ENCODE measurements around the gene GRPR.
A peak's percentile ranks its signal among the peaks of the same experiment; 100 is the strongest.
"Not testable (repeated sequence)": the region's sequence is repeated elsewhere in the genome, so short reads cannot be mapped to it uniquely, and the experiment has no call there.

Gene GRPR

GRCh38 chrX:16177260-16177659, 53.9 kb downstream of the GRPR start:
- no peaks in the 10 kb centered on the region for H3K36me3 ChIP-seq (ENCODE audit: control insufficient read depth in 1 of 2, insufficient read depth in 2 of 2, low read depth in 1 of 2, low read length in 2 of 2)
- no peak overlapping the region for H3K4me3 ChIP-seq (ENCODE audit: insufficient read depth in 1 of 2, low read depth in 1 of 2, low read length in 2 of 2)
- no peak overlapping the region for H2BK15ac ChIP-seq (ENCODE audit: low read depth, poor library complexity, severe bottlenecking)
- H3K79me1 ChIP-seq (replicated peaks; ENCODE audit: low read length, poor library complexity, severe bottlenecking) = no peaks in the 10 kb centered on the region
- H4K8ac ChIP-seq (ENCODE audit: low read length) = no peak overlapping the region
- no peak overlapping the region for H3K4me2 ChIP-seq (ENCODE audit: low read length, poor library complexity, severe bottlenecking)
- H3K14ac ChIP-seq (ENCODE audit: low read length in 2 of 2) = no peak overlapping the region
- peaks cover 0 to 10% of the 10 kb centered on the region in 2 experiments for H3K27me3 ChIP-seq (ENCODE audit: control insufficient read depth in 1 of 2, insufficient read depth in 1 of 2, low read length in 2 of 2)
- H3K9ac ChIP-seq (ENCODE audit: low read length) = no peak overlapping the region
- H4K91ac ChIP-seq (ENCODE audit: low read length) = no peak overlapping the region
- no peak overlapping the region for H3K4ac ChIP-seq (ENCODE audit: low read depth in 1 of 2, low read length in 2 of 2)
- H2BK12ac ChIP-seq (ENCODE audit: low read length in 2 of 2) = no peak overlapping the region
- 89% methylated on average over 1 of the region's 2 CpGs for WGBS
- H2BK120ac ChIP-seq (ENCODE audit: low read depth, low read length) = no peak overlapping the region
- H3K18ac ChIP-seq (ENCODE audit: low read depth in 1 of 2, low read length in 2 of 2) = no peak overlapping the region
- no peaks in the 10 kb centered on the region for H3K4me1 ChIP-seq (ENCODE audit: control insufficient read depth, insufficient read depth, low read depth, low read length)
- no peak overlapping the region for H2BK5ac ChIP-seq (ENCODE audit: low read depth, low read length, poor library complexity, severe bottlenecking)
- H3K27ac ChIP-seq (ENCODE audit: low read length, poor library complexity, severe bottlenecking) = no peak overlapping the region
- H3K9me3 ChIP-seq (ENCODE audit: control insufficient read depth, low read length) = no peaks in the 10 kb centered on the region
- DNase-seq = no peak
- H2AK5ac ChIP-seq (ENCODE audit: low read length, severe bottlenecking) = no peak overlapping the region
- H2AFZ ChIP-seq (ENCODE audit: low read depth, low read length) = no peak overlapping the region
- no peak overlapping the region for H3K23ac ChIP-seq (ENCODE audit: low read length in 2 of 2)

GRCh38 chrX:16183843-16184242, 60.5 kb downstream of the GRPR start:
- not testable (repeated sequence) for H4K91ac ChIP-seq (ENCODE audit: low read length); H3K36me3 ChIP-seq (ENCODE audit: control insufficient read depth in 1 of 2, insufficient read depth in 2 of 2, low read depth in 1 of 2, low read length in 2 of 2); H2BK15ac ChIP-seq (ENCODE audit: low read depth, poor library complexity, severe bottlenecking); H3K23ac ChIP-seq (ENCODE audit: low read length in 2 of 2); H4K8ac ChIP-seq (ENCODE audit: low read length); H2BK120ac ChIP-seq (ENCODE audit: low read depth, low read length); H2BK12ac ChIP-seq (ENCODE audit: low read length in 2 of 2); H3K4me1 ChIP-seq (ENCODE audit: control insufficient read depth, insufficient read depth, low read depth, low read length); H3K18ac ChIP-seq (ENCODE audit: low read depth in 1 of 2, low read length in 2 of 2); H3K9ac ChIP-seq (ENCODE audit: low read length); H3K9me3 ChIP-seq (ENCODE audit: control insufficient read depth, low read length); H3K27me3 ChIP-seq (ENCODE audit: control insufficient read depth in 1 of 2, insufficient read depth in 1 of 2, low read length in 2 of 2); H3K4ac ChIP-seq (ENCODE audit: low read depth in 1 of 2, low read length in 2 of 2); H3K79me1 ChIP-seq (replicated peaks; ENCODE audit: low read length, poor library complexity, severe bottlenecking); H2AK5ac ChIP-seq (ENCODE audit: low read length, severe bottlenecking); DNase-seq; H2BK5ac ChIP-seq (ENCODE audit: low read depth, low read length, poor library complexity, severe bottlenecking); H3K4me3 ChIP-seq (ENCODE audit: insufficient read depth in 1 of 2, low read depth in 1 of 2, low read length in 2 of 2); H3K14ac ChIP-seq (ENCODE audit: low read length in 2 of 2); H2AFZ ChIP-seq (ENCODE audit: low read depth, low read length); H3K27ac ChIP-seq (ENCODE audit: low read length, poor library complexity, severe bottlenecking); H3K4me2 ChIP-seq (ENCODE audit: low read length, poor library complexity, severe bottlenecking)
- WGBS = 69% methylated on average over 10 of the region's 10 CpGs

GRCh38 chrX:16185725-16186136, 62.4 kb downstream of the GRPR start:
- no peaks in the 10 kb centered on the region for H3K9me3 ChIP-seq (ENCODE audit: control insufficient read depth, low read length)
- WGBS = 0% methylated on average over 2 of the region's 2 CpGs
- peak; percentile 81 for DNase-seq

GRCh38 chrX:16186380-16187007, 63.1 kb downstream of the GRPR start:
- Histone ChIP-seq H3K23ac (ENCODE audit: low read length in 2 of 2) (no peak overlapping the region), H3K4me3 (ENCODE audit: insufficient read depth in 1 of 2, low read depth in 1 of 2, low read length in 2 of 2) (no peak overlapping the region), H3K27me3 (ENCODE audit: control insufficient read depth in 1 of 2, insufficient read depth in 1 of 2, low read length in 2 of 2) (no peaks in the 10 kb centered on the region), H2AK5ac (ENCODE audit: low read length, severe bottlenecking) (no peak overlapping the region), H3K4ac (ENCODE audit: low read depth in 1 of 2, low read length in 2 of 2) (no peak overlapping the region), H3K79me1 (replicated peaks; ENCODE audit: low read length, poor library complexity, severe bottlenecking) (no peaks in the 10 kb centered on the region), H2BK5ac (ENCODE audit: low read depth, low read length, poor library complexity, severe bottlenecking) (no peak overlapping the region), H2AFZ (ENCODE audit: low read depth, low read length) (no peak overlapping the region), H2BK15ac (ENCODE audit: low read depth, poor library complexity, severe bottlenecking) (no peak overlapping the region), H2BK12ac (ENCODE audit: low read length in 2 of 2) (no peak overlapping the region), H3K18ac (ENCODE audit: low read depth in 1 of 2, low read length in 2 of 2) (no peak overlapping the region), H3K9me3 (ENCODE audit: control insufficient read depth, low read length) (no peaks in the 10 kb centered on the region), H3K27ac (ENCODE audit: low read length, poor library complexity, severe bottlenecking) (no peak overlapping the region), H2BK120ac (ENCODE audit: low read depth, low read length) (no peak overlapping the region), H4K8ac (ENCODE audit: low read length) (no peak overlapping the region), H3K14ac (ENCODE audit: low read length in 2 of 2) (no peak overlapping the region), H4K91ac (ENCODE audit: low read length) (no peak overlapping the region), H3K9ac (ENCODE audit: low read length) (no peak overlapping the region), H3K4me2 (ENCODE audit: low read length, poor library complexity, severe bottlenecking) (no peak overlapping the region), H3K36me3 (ENCODE audit: control insufficient read depth in 1 of 2, insufficient read depth in 2 of 2, low read depth in 1 of 2, low read length in 2 of 2) (no peaks in the 10 kb centered on the region), H3K4me1 (ENCODE audit: control insufficient read depth, insufficient read depth, low read depth, low read length) (no peaks in the 10 kb centered on the region)
- whole genome bisulfite sequencing = 52% methylated on average over 3 of the region's 3 CpGs
- peak; percentile 3 for DNase-seq

More at GRCh38 chrX:16185725-16186136, 62.4 kb downstream of the GRPR start:
- Histone ChIP-seq H2AFZ (ENCODE audit: low read depth, low read length) (no peak overlapping the region), H3K27ac (ENCODE audit: low read length, poor library complexity, severe bottlenecking) (peak overlapping the region; percentile 69), H3K27me3 (ENCODE audit: control insufficient read depth in 1 of 2, insufficient read depth in 1 of 2, low read length in 2 of 2) (no peaks in the 10 kb centered on the region), H3K4me2 (ENCODE audit: low read length, poor library complexity, severe bottlenecking) (peak overlapping the region; percentile 16), H3K9ac (ENCODE audit: low read length) (no peak overlapping the region), H2BK15ac (ENCODE audit: low read depth, poor library complexity, severe bottlenecking) (no peak overlapping the region), H2AK5ac (ENCODE audit: low read length, severe bottlenecking) (no peak overlapping the region), H3K4me3 (ENCODE audit: insufficient read depth in 1 of 2, low read depth in 1 of 2, low read length in 2 of 2) (no peak overlapping the region), H3K14ac (ENCODE audit: low read length in 2 of 2) (no peak overlapping the region), H2BK12ac (ENCODE audit: low read length in 2 of 2) (peak overlapping the region in 1 of 2 experiments; percentile 2), H3K18ac (ENCODE audit: low read depth in 1 of 2, low read length in 2 of 2) (no peak overlapping the region), H2BK120ac (ENCODE audit: low read depth, low read length) (no peak overlapping the region), H3K23ac (ENCODE audit: low read length in 2 of 2) (no peak overlapping the region), H2BK5ac (ENCODE audit: low read depth, low read length, poor library complexity, severe bottlenecking) (no peak overlapping the region), H3K4ac (ENCODE audit: low read depth in 1 of 2, low read length in 2 of 2) (no peak overlapping the region), H3K36me3 (ENCODE audit: control insufficient read depth in 1 of 2, insufficient read depth in 2 of 2, low read depth in 1 of 2, low read length in 2 of 2) (no peaks in the 10 kb centered on the region), H4K8ac (ENCODE audit: low read length) (no peak overlapping the region), H3K79me1 (replicated peaks; ENCODE audit: low read length, poor library complexity, severe bottlenecking) (no peaks in the 10 kb centered on the region), H3K4me1 (ENCODE audit: control insufficient read depth, insufficient read depth, low read depth, low read length) (no peaks in the 10 kb centered on the region), H4K91ac (ENCODE audit: low read length) (no peak overlapping the region)
